B cell (primary cell): ENCODE results near the gene MAPK14.

ENCODE experiments used
- CTCF ChIP-seq: fragments of 200-600 bp; IDR thresholded peaks from one replicate; pipeline ENCODE4 v1.8.0; 2022; ENCODE audit warnings: antibody characterized with exemption, mild to moderate bottlenecking
- EZH2 ChIP-seq: IDR thresholded peaks from 2 replicates; pipeline ENCODE4 v1.6.1; 2012; ENCODE audit warnings: borderline replicate concordance, low read depth, mild to moderate bottlenecking, moderate library complexity, low read length; ENCODE audit not compliant: insufficient read depth, poor library complexity, severe bottlenecking

GRCh38 chr6:36035225-36035624, 7.6 kb downstream of the MAPK14 start:
- no peak for TF ChIP-seq CTCF
- no peak for TF ChIP-seq EZH2
